Measurements from ENCODE around the gene ZNF77. TPM values are rescaled to one million over a fixed set of nuclear protein-coding genes. Genes with fewer than 3 reads are reported as not detected.

The ZNF77 gene
- polyA plus RNA-seq (2012; rRNA removed) = 4.4 and 6.6 TPM in 2 replicates
- 4.8 and 5.0 TPM in 2 replicates for polyA plus RNA-seq (2012; cell fraction: cytosol; rRNA removed)
- polyA plus RNA-seq (2012; cell fraction: nucleus; rRNA removed) = 8.4 and 10.1 TPM in 2 replicates

DNA sequence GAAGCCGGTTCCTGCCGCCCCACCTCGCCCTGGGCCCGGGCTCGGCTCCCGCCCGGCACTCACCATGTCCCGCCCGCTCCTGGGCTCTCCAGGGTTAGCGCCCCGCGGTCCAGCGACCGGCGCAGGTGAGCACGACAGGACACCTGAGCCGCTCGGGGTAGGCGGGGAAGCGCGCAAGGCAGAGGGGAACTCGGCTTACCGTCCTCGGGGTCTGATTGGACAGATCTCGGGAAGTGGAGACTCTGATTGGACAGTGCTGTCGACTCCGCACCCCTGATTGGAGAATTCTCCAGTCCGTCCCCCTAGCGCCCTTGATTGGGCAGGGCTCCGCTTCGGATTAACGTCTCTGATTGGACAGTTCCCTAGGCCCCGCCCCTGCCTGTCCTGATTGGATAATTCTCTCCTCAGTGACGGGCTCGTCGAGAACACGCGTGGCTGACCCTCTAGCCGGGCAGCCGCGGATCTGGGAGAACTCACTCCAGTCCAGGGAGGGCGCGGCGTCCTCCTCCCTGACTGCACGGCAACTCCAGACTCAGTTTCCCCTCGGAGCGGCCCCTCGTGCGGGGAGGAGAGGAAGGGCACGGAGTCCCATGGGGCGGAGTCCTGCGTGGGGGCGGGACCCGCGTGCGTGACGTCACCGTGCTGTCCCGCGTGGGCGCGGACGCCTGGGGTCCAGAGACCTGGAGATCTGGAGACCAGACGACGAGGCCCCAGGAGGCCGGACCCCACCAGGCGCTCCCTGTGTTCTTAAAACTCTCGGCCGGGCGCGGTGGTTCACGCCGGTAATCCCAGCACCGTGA lies at the start of gene ZNF77:
TSS of gene ZNF77 (minus strand) at position 197 of the 800 bp plus-strand sequence. CDS start at position 66, 131 bp downstream.
- H3K4me2 ChIP-seq = peak within 1 kb of the TSS; percentile 91
- no peaks in the 10 kb centered on the region for H3K9me3 ChIP-seq
- CTCF ChIA-PET = interaction anchor here (0.8 to 1.2 kb wide), 2 partner anchors 57 to 131 kb away, joined by 3 to 9 read pairs; no protein-coding TSS in a partner anchor
- no peaks in the 10 kb centered on the region for H3K9me2 ChIP-seq
- peaks cover 12% of the 10 kb centered on the region for H3K79me2 ChIP-seq (ENCODE audit: insufficient read depth)
- POLR2A ChIA-PET = interaction anchor here (1.0 kb wide), 1 partner anchor 104 kb away, joined by 3 read pairs; no protein-coding TSS in a partner anchor
- H3F3A ChIP-seq (replicated peaks; ENCODE audit: insufficient read depth) = peaks cover 20% of the 10 kb centered on the region
- peaks cover 0 to 7% of the 10 kb centered on the region in 2 experiments for H3K36me3 ChIP-seq (replicated peaks in 1 of 2; ENCODE audit: control insufficient read depth in 1 of 2, insufficient read depth in 2 of 2, low read length in 1 of 2)
- H2AFZ ChIP-seq (ENCODE audit: low read depth) = peak within 1 kb of the TSS; percentile 97
- peak within 1 kb of the TSS; percentile 72 to 97 for H3K4me3 ChIP-seq (ENCODE audit: low read depth in 2 of 2, low read length in 1 of 2)
- H3K9ac ChIP-seq = peak within 1 kb of the TSS; percentile 75
- no peaks in the 10 kb centered on the region for H3K27me3 ChIP-seq (ENCODE audit: insufficient read depth)
- DNase-seq = peak; percentile 99
- peak within 1 kb of the TSS; percentile 62 to 90; a peak in 3 of 4 replicates for H3K27ac ChIP-seq (ENCODE audit: low read depth in 2 of 2, low read length in 1 of 2)
- H4K20me1 ChIP-seq (ENCODE audit: insufficient read depth) = no peaks in the 10 kb centered on the region
- WGBS (ENCODE audit: low lambda C conversion rate) = 2% methylated on average over 16 of the region's 74 CpGs
- peaks cover 9% of the 10 kb centered on the region in 2 experiments; a peak in 2 of 4 replicates for H3K4me1 ChIP-seq (ENCODE audit: control insufficient read depth in 1 of 2, insufficient read depth in 2 of 2, low read depth in 1 of 2, low read length in 1 of 2)
- peak; percentile 87 for TF ChIP-seq RFX5 (IDR thresholded peaks at IDR 0.05; ENCODE audit: low read length)
- no peak for TF ChIP-seq RXRA (IDR thresholded peaks at IDR 0.05; ENCODE audit: borderline replicate concordance, low read depth)
- no peak for TF ChIP-seq YY1 (IDR thresholded peaks at IDR 0.05; ENCODE audit: low read depth)
- TF ChIP-seq NRF1 (IDR thresholded peaks at IDR 0.05; ENCODE audit: low read depth, low read length) = no peak
- TF ChIP-seq GATA2 (CRISPR knock-in tag; IDR thresholded peaks at IDR 0.05) = no peak
- no peak for TF ChIP-seq ELF1 (IDR thresholded peaks at IDR 0.05)
- TF ChIP-seq, protein P1, sequence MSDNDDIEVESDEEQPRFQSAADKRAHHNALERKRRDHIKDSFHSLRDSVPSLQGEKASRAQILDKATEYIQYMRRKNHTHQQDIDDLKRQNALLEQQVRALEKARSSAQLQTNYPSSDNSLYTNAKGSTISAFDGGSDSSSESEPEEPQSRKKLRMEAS (IDR thresholded peaks at IDR 0.05; ENCODE audit: low read depth) = peak; percentile 84
- no peak for TF ChIP-seq FOXJ3 (CRISPR knock-in tag; IDR thresholded peaks at IDR 0.05)
- TF ChIP-seq, protein P2, sequence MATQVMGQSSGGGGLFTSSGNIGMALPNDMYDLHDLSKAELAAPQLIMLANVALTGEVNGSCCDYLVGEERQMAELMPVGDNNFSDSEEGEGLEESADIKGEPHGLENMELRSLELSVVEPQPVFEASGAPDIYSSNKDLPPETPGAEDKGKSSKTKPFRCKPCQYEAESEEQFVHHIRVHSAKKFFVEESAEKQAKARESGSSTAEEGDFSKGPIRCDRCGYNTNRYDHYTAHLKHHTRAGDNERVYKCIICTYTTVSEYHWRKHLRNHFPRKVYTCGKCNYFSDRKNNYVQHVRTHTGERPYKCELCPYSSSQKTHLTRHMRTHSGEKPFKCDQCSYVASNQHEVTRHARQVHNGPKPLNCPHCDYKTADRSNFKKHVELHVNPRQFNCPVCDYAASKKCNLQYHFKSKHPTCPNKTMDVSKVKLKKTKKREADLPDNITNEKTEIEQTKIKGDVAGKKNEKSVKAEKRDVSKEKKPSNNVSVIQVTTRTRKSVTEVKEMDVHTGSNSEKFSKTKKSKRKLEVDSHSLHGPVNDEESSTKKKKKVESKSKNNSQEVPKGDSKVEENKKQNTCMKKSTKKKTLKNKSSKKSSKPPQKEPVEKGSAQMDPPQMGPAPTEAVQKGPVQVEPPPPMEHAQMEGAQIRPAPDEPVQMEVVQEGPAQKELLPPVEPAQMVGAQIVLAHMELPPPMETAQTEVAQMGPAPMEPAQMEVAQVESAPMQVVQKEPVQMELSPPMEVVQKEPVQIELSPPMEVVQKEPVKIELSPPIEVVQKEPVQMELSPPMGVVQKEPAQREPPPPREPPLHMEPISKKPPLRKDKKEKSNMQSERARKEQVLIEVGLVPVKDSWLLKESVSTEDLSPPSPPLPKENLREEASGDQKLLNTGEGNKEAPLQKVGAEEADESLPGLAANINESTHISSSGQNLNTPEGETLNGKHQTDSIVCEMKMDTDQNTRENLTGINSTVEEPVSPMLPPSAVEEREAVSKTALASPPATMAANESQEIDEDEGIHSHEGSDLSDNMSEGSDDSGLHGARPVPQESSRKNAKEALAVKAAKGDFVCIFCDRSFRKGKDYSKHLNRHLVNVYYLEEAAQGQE (IDR thresholded peaks at IDR 0.05; ENCODE audit: low read depth, low read length) = no peak
- no peak for TF ChIP-seq SIN3A (IDR thresholded peaks at IDR 0.05; ENCODE audit: borderline replicate concordance, low read depth, low read length)
- TF ChIP-seq, protein P3, sequence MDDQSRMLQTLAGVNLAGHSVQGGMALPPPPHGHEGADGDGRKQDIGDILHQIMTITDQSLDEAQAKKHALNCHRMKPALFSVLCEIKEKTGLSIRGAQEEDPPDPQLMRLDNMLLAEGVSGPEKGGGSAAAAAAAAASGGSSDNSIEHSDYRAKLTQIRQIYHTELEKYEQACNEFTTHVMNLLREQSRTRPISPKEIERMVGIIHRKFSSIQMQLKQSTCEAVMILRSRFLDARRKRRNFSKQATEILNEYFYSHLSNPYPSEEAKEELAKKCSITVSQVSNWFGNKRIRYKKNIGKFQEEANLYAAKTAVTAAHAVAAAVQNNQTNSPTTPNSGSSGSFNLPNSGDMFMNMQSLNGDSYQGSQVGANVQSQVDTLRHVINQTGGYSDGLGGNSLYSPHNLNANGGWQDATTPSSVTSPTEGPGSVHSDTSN (IDR thresholded peaks at IDR 0.05) = peak; percentile 99
- no peak for TF ChIP-seq GABPA (IDR thresholded peaks at IDR 0.05; ENCODE audit: low read depth)
- TF ChIP-seq EZH2phosphoT487 (IDR thresholded peaks at IDR 0.05; ENCODE audit: borderline replicate concordance, low read depth) = no peak
- TF ChIP-seq, protein P4, sequence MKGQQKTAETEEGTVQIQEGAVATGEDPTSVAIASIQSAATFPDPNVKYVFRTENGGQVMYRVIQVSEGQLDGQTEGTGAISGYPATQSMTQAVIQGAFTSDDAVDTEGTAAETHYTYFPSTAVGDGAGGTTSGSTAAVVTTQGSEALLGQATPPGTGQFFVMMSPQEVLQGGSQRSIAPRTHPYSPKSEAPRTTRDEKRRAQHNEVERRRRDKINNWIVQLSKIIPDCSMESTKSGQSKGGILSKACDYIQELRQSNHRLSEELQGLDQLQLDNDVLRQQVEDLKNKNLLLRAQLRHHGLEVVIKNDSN (IDR thresholded peaks at IDR 0.05; ENCODE audit: borderline replicate concordance, low read depth) = no peak
- TF ChIP-seq TAF1 (IDR thresholded peaks at IDR 0.05; ENCODE audit: borderline replicate concordance, low read depth, low read length) = no peak
- 0 out of 2 replicates have a peak, but pooled peaks have one; percentile 44 for TF ChIP-seq POLR2AphosphoS5 (IDR thresholded peaks at IDR 0.05; ENCODE audit: low read depth, low read length)
- TF ChIP-seq FOSL2 (IDR thresholded peaks at IDR 0.05; ENCODE audit: borderline replicate concordance, low read depth) = no peak
- TF ChIP-seq RCOR1 (IDR thresholded peaks at IDR 0.05; ENCODE audit: low read length) = no peak
- TF ChIP-seq MEF2A (IDR thresholded peaks at IDR 0.05; ENCODE audit: borderline replicate concordance, low read depth) = no peak
- no peak for TF ChIP-seq EP300 (IDR thresholded peaks at IDR 0.05; ENCODE audit: borderline replicate concordance in 1 of 2, low read depth in 1 of 2, low read length in 1 of 2)
- TF ChIP-seq IRF3 (IDR thresholded peaks at IDR 0.05; ENCODE audit: low read depth, low read length) = peak; percentile 98
- TF ChIP-seq, protein P5, sequence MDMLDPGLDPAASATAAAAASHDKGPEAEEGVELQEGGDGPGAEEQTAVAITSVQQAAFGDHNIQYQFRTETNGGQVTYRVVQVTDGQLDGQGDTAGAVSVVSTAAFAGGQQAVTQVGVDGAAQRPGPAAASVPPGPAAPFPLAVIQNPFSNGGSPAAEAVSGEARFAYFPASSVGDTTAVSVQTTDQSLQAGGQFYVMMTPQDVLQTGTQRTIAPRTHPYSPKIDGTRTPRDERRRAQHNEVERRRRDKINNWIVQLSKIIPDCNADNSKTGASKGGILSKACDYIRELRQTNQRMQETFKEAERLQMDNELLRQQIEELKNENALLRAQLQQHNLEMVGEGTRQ (IDR thresholded peaks at IDR 0.05; ENCODE audit: borderline replicate concordance, low read depth, low read length) = no peak
